Colonic mucosa (tissue), 4 donors: ENCODE data around the gene TRAF2. TPM values are rescaled to one million over a fixed set of nuclear protein-coding genes. Genes with fewer than 3 reads are reported as not detected.

Experiments
- DNase-seq: peaks from one replicate; pipeline ENCODE4 v3.0.0-alpha.2; 2020
- H3K27ac ChIP-seq: fragments of 200-600 bp; one replicate; pipeline ENCODE4 v1.8.0; 2021
- H3K27me3 ChIP-seq: fragments of 200-600 bp; one replicate; pipeline ENCODE4 v1.8.0; 2021
- H3K36me3 ChIP-seq: fragments of 200-600 bp; one replicate; pipeline ENCODE4 v1.8.0; 2021
- H3K4me1 ChIP-seq: fragments of 200-600 bp; one replicate; pipeline ENCODE4 v1.8.0; 2021; ENCODE audit warnings: mild to moderate bottlenecking
- H3K4me3 ChIP-seq: fragments of 200-600 bp; one replicate; pipeline ENCODE4 v1.8.0; 2021
- H3K9ac ChIP-seq, 2 donors: one replicate each; pipeline ENCODE4 v1.7.0; 2013; ENCODE audit warnings: control low read depth in 2 of 2, low read depth in 2 of 2, low read length in 2 of 2
- H3K9me3 ChIP-seq: fragments of 200-600 bp; one replicate; pipeline ENCODE4 v1.8.0; 2021
- CTCF ChIP-seq: fragments of 200-600 bp; IDR thresholded peaks from one replicate; pipeline ENCODE4 v1.8.0; 2022; ENCODE audit warnings: antibody characterized with exemption, mild to moderate bottlenecking
- intact Hi-C: fragments of 100-400 bp; cut with DNase I; formaldehyde crosslinking; loops from one replicate; pipeline ENCODE4 v1.14.1; 2022
- total RNA-seq, 2 donors: library from RNA; stranded (reverse); fragmentation: NEBNext Ultra II Directional in 1 of 2; extraction: Animal tissue kit (Norgen Biotek cat#: 25700) in 1 of 2; gene quantifications; one replicate each; pipeline ENCODE4 v1.2.1, GENCODE V29; 2021
- donor health status: healthy.
- donor health status: DM: no; HTN: no; CAD: no.
- donor health status: DM: no; HTN: no; CAD: no.

The TRAF2 gene
- total RNA-seq, 2 donors from 2014 or later = 22.4 to 50.6 TPM

GRCh38 chr9:136958898-136959850 lies 72.9 kb downstream of the TRAF2 start:
- no peaks in the 10 kb centered on the region for H3K9me3 ChIP-seq
- H3K36me3 ChIP-seq = no peaks in the 10 kb centered on the region
- no peak overlapping the region for H3K4me3 ChIP-seq
- no peak for TF ChIP-seq CTCF
- H3K4me1 ChIP-seq = no peaks in the 10 kb centered on the region
- no peak overlapping the region for H3K9ac ChIP-seq
- DNase-seq = no peak
- intact Hi-C loops = no loop called here
- no peak overlapping the region for H3K27ac ChIP-seq
- no peaks in the 10 kb centered on the region for H3K27me3 ChIP-seq

- Histone ChIP-seq H3K9me3 (no peaks in the 10 kb centered on the region), H3K27me3 (no peaks in the 10 kb centered on the region), H3K4me3 (no peak overlapping the region), H3K27ac (no peak overlapping the region), H3K4me1 (no peaks in the 10 kb centered on the region), H3K9ac (no peak overlapping the region), H3K36me3 (no peaks in the 10 kb centered on the region)
- intact Hi-C loops = no loop called here
- no peak for DNase-seq
- TF ChIP-seq CTCF = no peak
Observed at GRCh38 chr9:136960212-136960937, 74.1 kb downstream of the TRAF2 start.

GRCh38 chr9:136960938-136961275 lies 74.6 kb downstream of the TRAF2 start:
- H3K4me3 ChIP-seq = no peak overlapping the region
- no peaks in the 10 kb centered on the region for H3K9me3 ChIP-seq
- intact Hi-C loops = no loop called here
- no peaks in the 10 kb centered on the region for H3K27me3 ChIP-seq
- H3K36me3 ChIP-seq = no peaks in the 10 kb centered on the region
- no peak for DNase-seq
- TF ChIP-seq CTCF = no peak
- H3K4me1 ChIP-seq = no peaks in the 10 kb centered on the region
- H3K27ac ChIP-seq = no peak overlapping the region
- H3K9ac ChIP-seq = no peak overlapping the region

- intact Hi-C loops = no loop called here
- no peak overlapping the region for H3K4me3 ChIP-seq
- no peaks in the 10 kb centered on the region for H3K4me1 ChIP-seq
- no peaks in the 10 kb centered on the region for H3K36me3 ChIP-seq
- DNase-seq = no peak
- H3K27me3 ChIP-seq = no peaks in the 10 kb centered on the region
- no peaks in the 10 kb centered on the region for H3K9me3 ChIP-seq
- TF ChIP-seq CTCF = no peak
- H3K9ac ChIP-seq = no peak overlapping the region
- H3K27ac ChIP-seq = no peak overlapping the region
Observed at GRCh38 chr9:136961279-136962065, 75.2 kb downstream of the TRAF2 start.

- Histone ChIP-seq H3K4me3 (no peak overlapping the region), H3K9ac (no peak overlapping the region), H3K27ac (no peak overlapping the region), H3K36me3 (no peaks in the 10 kb centered on the region), H3K4me1 (no peaks in the 10 kb centered on the region), H3K27me3 (no peaks in the 10 kb centered on the region), H3K9me3 (no peaks in the 10 kb centered on the region)
- intact Hi-C loops = no loop called here
- DNase-seq = no peak
- no peak for TF ChIP-seq CTCF
Observed at GRCh38 chr9:136962163-136962562, 75.8 kb downstream of the TRAF2 start.
